Stimulated activated CD4-positive, alpha-beta T cell treated with anti-CD3 and anti-CD28 coated beads, TNF-alpha, amount 100 ng/mL, for 24 hours (primary cell): Measurements from ENCODE around the gene SFT2D3.

Experiments used
- DNase-seq, 3 experiments: peaks; one replicate each; pipeline ENCODE4 v3.0.0-alpha.2; 2020; ENCODE audit warnings: low read depth in 3 of 3

SFT2D3 gene

GRCh38 chr2:127681288-127681804, 20.0 kb upstream of the SFT2D3 start:
- no peak for DNase-seq

GRCh38 chr2:127681976-127682857, 19.1 kb upstream of the SFT2D3 start:
- no peak for DNase-seq

- DNase-seq: no peak
Observed at GRCh38 chr2:127683056-127683455, 18.2 kb upstream of the SFT2D3 start.

GRCh38 chr2:127683757-127684156, 17.5 kb upstream of the SFT2D3 start:
- no peak for DNase-seq

- no peak for DNase-seq
Observed at GRCh38 chr2:127685410-127686080, 15.8 kb upstream of the SFT2D3 start.

- DNase-seq: no peak
Observed at GRCh38 chr2:127688405-127688804, 12.9 kb upstream of the SFT2D3 start.

- DNase-seq: no peak
Observed at GRCh38 chr2:127690696-127691095, 10.6 kb upstream of the SFT2D3 start.

GRCh38 chr2:127694986-127695385, 6.3 kb upstream of the SFT2D3 start:
- DNase-seq: no peak

- DNase-seq: peak in 1 of 3 experiments; percentile 55
Observed at GRCh38 chr2:127695491-127696472, 5.5 kb upstream of the SFT2D3 start.

- DNase-seq: no peak
Observed at GRCh38 chr2:127697482-127698180, 3.7 kb upstream of the SFT2D3 start.

- DNase-seq: no peak
Observed at GRCh38 chr2:127698553-127699355, 2.5 kb upstream of the SFT2D3 start.

GRCh38 chr2:127700527-127701192, 637 bp upstream of the SFT2D3 start:
- peak in 1 of 3 experiments; percentile 13 for DNase-seq

- peak; percentile 53 to 71 (median 57) for DNase-seq
Observed at GRCh38 chr2:127701651-127702394, 526 bp downstream of the SFT2D3 start.

GRCh38 chr2:127702395-127703009, 1.2 kb downstream of the SFT2D3 start:
- no peak for DNase-seq

GRCh38 chr2:127703282-127703681, 2.0 kb downstream of the SFT2D3 start:
- DNase-seq: no peak

- no peak for DNase-seq
Observed at GRCh38 chr2:127704641-127705390, 3.5 kb downstream of the SFT2D3 start.

- DNase-seq: no peak
Observed at GRCh38 chr2:127705391-127706065, 4.2 kb downstream of the SFT2D3 start.
